Measurements from ENCODE around the gene RET.

Gene RET

GRCh38 chr10:43110338-43111071, 33.6 kb downstream of the RET start:
- DNase-seq, result no peak

GRCh38 chr10:43111101-43111500, 34.2 kb downstream of the RET start:
- DNase-seq, result no peak

GRCh38 chr10:43111921-43112607, 35.2 kb downstream of the RET start:
- DNase-seq, result no peak

GRCh38 chr10:43112608-43112961, 35.7 kb downstream of the RET start:
- DNase-seq, result no peak

GRCh38 chr10:43113201-43114087, 36.6 kb downstream of the RET start:
- DNase-seq, result no peak

- DNase-seq, result no peak
Measured at GRCh38 chr10:43114088-43114742, 37.3 kb downstream of the RET start.

- DNase-seq, result no peak
Measured at GRCh38 chr10:43114743-43115611, 38.1 kb downstream of the RET start.

- no peak for DNase-seq
Measured at GRCh38 chr10:43115881-43116595, 39.2 kb downstream of the RET start.

- no peak for DNase-seq
Measured at GRCh38 chr10:43116596-43116995, 39.7 kb downstream of the RET start.

GRCh38 chr10:43117031-43117776, 40.3 kb downstream of the RET start:
- no peak for DNase-seq

GRCh38 chr10:43117777-43118583, 41.1 kb downstream of the RET start:
- DNase-seq, result no peak

- DNase-seq, result no peak
Measured at GRCh38 chr10:43118631-43119415, 42.0 kb downstream of the RET start.

GRCh38 chr10:43119416-43120115, 42.7 kb downstream of the RET start:
- no peak for DNase-seq

- DNase-seq, result no peak
Measured at GRCh38 chr10:43120116-43120928, 43.5 kb downstream of the RET start.

- peak; percentile 65 for DNase-seq
Measured at GRCh38 chr10:43120929-43121314, 44.1 kb downstream of the RET start.

- no peak for DNase-seq
Measured at GRCh38 chr10:43121444-43121843, 44.6 kb downstream of the RET start.

GRCh38 chr10:43122096-43122495, 45.2 kb downstream of the RET start:
- no peak for DNase-seq
